ENCODE measurements around the gene BBOF1. TPM values are rescaled to one million over a fixed set of nuclear protein-coding genes. Genes with fewer than 3 reads are reported as not detected.

The BBOF1 gene
- total RNA-seq, 1 experiment from 2014 or later = 1.6 TPM

DNA sequence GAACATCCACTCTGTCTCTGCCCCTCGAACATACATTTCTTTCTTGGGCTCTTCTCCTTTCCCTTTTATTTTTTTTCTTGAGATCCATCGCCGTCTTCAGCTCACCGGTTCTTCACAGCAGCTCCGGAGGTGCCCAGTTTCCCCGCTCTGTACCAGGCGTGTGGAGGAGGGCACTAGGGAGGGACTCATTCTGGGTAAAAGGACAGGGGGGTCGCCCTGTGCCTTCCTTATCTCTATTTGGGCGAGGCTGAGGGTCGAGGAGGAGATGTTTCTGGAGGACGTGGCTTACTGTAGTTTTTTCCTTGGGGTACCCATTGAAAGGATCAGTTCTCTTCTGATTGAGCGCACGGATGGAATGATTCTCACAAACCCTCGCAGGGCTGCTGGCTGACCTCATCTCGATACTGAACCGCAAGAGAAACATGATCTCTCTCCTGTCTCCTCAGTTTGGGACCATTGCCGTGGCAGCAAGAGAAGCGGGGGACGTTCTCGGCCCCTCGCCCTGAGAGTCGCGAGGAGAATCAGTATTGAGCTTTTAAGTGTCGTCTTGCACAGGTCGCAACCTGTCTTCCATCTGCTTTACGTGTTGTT lies 66.0 kb downstream of the BBOF1 start:
- Histone ChIP-seq H3K4me3 (ENCODE audit: low read depth, low read length, poor library complexity, severe bottlenecking) (peak overlapping the region; percentile 73), H3K4me1 (ENCODE audit: insufficient read depth, low read length, poor library complexity, severe bottlenecking) (peaks cover 8% of the 10 kb centered on the region), H3K27me3 (replicated peaks; ENCODE audit: insufficient read depth, low read depth, low read length, poor library complexity) (no peaks in the 10 kb centered on the region), H3K36me3 (ENCODE audit: insufficient read depth, low read length, poor library complexity, severe bottlenecking) (no peaks in the 10 kb centered on the region), H3K27ac (ENCODE audit: low read depth, low read length, poor library complexity, severe bottlenecking) (peak overlapping the region; percentile 82), H3K9me3 (ENCODE audit: low read depth, low read length, poor library complexity, severe bottlenecking) (no peaks in the 10 kb centered on the region)
- TSS peak; percentile 61 for BruUV-seq (replicated peaks)
- ChIA-PET CTCF (no interaction called here), POLR2A (ENCODE audit: low non-redundant PET) (no interaction called here)
- intact Hi-C loops (cut with micrococcal nuclease; ENCODE audit: unreplicated experiment) = no loop called here
- DNase-seq (ENCODE audit: low spot score) = no peak
- TF ChIP-seq EZH2 (IDR thresholded peaks at IDR 0.05; ENCODE audit: borderline replicate concordance, low read depth, low read length, poor library complexity, severe bottlenecking) = no peak
- TF ChIP-seq, protein P1, sequence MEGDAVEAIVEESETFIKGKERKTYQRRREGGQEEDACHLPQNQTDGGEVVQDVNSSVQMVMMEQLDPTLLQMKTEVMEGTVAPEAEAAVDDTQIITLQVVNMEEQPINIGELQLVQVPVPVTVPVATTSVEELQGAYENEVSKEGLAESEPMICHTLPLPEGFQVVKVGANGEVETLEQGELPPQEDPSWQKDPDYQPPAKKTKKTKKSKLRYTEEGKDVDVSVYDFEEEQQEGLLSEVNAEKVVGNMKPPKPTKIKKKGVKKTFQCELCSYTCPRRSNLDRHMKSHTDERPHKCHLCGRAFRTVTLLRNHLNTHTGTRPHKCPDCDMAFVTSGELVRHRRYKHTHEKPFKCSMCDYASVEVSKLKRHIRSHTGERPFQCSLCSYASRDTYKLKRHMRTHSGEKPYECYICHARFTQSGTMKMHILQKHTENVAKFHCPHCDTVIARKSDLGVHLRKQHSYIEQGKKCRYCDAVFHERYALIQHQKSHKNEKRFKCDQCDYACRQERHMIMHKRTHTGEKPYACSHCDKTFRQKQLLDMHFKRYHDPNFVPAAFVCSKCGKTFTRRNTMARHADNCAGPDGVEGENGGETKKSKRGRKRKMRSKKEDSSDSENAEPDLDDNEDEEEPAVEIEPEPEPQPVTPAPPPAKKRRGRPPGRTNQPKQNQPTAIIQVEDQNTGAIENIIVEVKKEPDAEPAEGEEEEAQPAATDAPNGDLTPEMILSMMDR (conservative IDR thresholded peaks at IDR 0.05; ENCODE audit: low read depth, low read length) = no peak

DNA sequence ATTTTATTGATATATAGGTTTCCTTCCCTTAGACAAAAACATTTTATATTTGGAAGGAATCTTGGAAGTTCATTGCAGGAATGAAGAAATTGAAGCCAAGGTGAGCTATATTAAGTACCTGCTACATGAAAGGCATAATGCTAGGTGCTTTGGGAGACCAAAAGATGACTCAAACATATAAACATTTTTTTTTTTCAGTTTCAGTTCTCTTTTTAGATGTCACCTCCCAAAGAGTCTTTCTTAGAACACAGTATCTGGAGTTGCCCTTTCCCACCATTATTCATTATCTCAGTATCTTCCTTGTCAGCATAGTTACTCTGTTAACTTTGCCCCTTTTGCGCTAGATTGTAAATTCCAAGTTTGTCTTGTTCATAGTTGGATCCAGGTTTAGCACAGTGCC lies 66.7 kb downstream of the BBOF1 start:
- POLR2A ChIA-PET (ENCODE audit: low non-redundant PET) = no interaction called here
- intact Hi-C loops (cut with micrococcal nuclease; ENCODE audit: unreplicated experiment) = no loop called here

DNA sequence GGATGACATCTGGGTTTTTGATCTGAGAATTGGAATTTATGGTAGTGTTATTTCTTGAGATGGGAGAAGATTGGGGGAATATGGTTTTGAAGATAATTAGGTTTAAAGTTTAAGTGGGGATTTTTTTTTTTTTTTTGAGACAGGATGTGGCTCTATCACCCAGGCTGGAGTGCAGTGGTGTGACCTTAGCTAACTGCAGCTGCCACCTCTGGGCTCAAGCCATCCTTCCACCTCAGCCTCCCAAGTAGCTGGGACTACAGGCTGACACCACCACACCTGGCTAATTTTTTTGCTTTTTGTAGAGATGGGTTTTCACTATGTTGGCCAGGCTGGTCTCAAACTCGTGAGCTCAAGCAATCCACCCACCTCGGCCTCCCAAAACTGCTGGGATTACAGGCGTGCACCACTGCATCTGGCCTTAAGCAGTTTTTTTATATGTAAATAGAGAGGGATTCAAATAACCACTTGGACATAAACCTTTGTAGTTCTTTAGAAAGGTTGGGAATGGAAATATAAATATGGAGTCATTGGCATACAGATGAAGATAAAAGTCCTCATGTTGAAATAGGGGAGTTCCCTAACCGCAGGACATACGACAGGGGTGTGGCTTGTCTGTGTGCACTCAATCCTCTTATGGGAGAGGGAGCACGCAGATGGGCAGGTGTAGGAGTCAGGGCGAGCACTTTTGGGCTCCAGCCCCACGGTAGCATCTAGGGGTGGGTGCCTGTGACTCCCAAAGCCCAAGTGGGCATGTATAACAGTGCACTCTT lies 70.3 kb downstream of the BBOF1 start:
- no peak for DNase-seq (ENCODE audit: low spot score)
- Histone ChIP-seq H3K27me3 (replicated peaks; ENCODE audit: insufficient read depth, low read depth, low read length, poor library complexity) (no peaks in the 10 kb centered on the region), H3K36me3 (ENCODE audit: insufficient read depth, low read length, poor library complexity, severe bottlenecking) (peaks cover 8% of the 10 kb centered on the region), H3K4me1 (ENCODE audit: insufficient read depth, low read length, poor library complexity, severe bottlenecking) (peaks cover 8% of the 10 kb centered on the region), H3K9me3 (ENCODE audit: low read depth, low read length, poor library complexity, severe bottlenecking) (no peaks in the 10 kb centered on the region), H3K4me3 (ENCODE audit: low read depth, low read length, poor library complexity, severe bottlenecking) (no peak overlapping the region), H3K27ac (ENCODE audit: low read depth, low read length, poor library complexity, severe bottlenecking) (no peak overlapping the region)
- CTCF ChIA-PET = interaction anchor here (0.5 kb wide), 1 partner anchor 1074 kb away, joined by 5 read pairs; no protein-coding TSS in a partner anchor
- intact Hi-C loops (cut with micrococcal nuclease; ENCODE audit: unreplicated experiment) = no loop called here
- TF ChIP-seq EZH2 (IDR thresholded peaks at IDR 0.05; ENCODE audit: borderline replicate concordance, low read depth, low read length, poor library complexity, severe bottlenecking) = no peak
- TF ChIP-seq, protein P1 (conservative IDR thresholded peaks at IDR 0.05; ENCODE audit: low read depth, low read length) = no peak
- POLR2A ChIA-PET (ENCODE audit: low non-redundant PET) = no interaction called here
- no TSS peak for BruUV-seq (replicated peaks)

More for the DNA sequence above, 66.7 kb downstream of the BBOF1 start:
- DNase-seq (ENCODE audit: low spot score) = no peak
- BruUV-seq (replicated peaks) = no TSS peak
- TF ChIP-seq EZH2 (IDR thresholded peaks at IDR 0.05; ENCODE audit: borderline replicate concordance, low read depth, low read length, poor library complexity, severe bottlenecking) = no peak
- TF ChIP-seq, protein P1 (conservative IDR thresholded peaks at IDR 0.05; ENCODE audit: low read depth, low read length) = no peak
- Histone ChIP-seq H3K9me3 (ENCODE audit: low read depth, low read length, poor library complexity, severe bottlenecking) (no peaks in the 10 kb centered on the region), H3K4me1 (ENCODE audit: insufficient read depth, low read length, poor library complexity, severe bottlenecking) (peaks cover 8% of the 10 kb centered on the region), H3K4me3 (ENCODE audit: low read depth, low read length, poor library complexity, severe bottlenecking) (peak overlapping the region; percentile 73), H3K27ac (ENCODE audit: low read depth, low read length, poor library complexity, severe bottlenecking) (peak overlapping the region; percentile 82), H3K27me3 (replicated peaks; ENCODE audit: insufficient read depth, low read depth, low read length, poor library complexity) (no peaks in the 10 kb centered on the region), H3K36me3 (ENCODE audit: insufficient read depth, low read length, poor library complexity, severe bottlenecking) (no peaks in the 10 kb centered on the region)
- CTCF ChIA-PET = no interaction called here

Measured in A673 (cell line).